Measurements from ENCODE around the gene PLXNA3.
"Not testable (repeated sequence)": the region's sequence is repeated elsewhere in the genome, so short reads cannot be mapped to it uniquely, and the experiment has no call there.

The PLXNA3 gene

DNA sequence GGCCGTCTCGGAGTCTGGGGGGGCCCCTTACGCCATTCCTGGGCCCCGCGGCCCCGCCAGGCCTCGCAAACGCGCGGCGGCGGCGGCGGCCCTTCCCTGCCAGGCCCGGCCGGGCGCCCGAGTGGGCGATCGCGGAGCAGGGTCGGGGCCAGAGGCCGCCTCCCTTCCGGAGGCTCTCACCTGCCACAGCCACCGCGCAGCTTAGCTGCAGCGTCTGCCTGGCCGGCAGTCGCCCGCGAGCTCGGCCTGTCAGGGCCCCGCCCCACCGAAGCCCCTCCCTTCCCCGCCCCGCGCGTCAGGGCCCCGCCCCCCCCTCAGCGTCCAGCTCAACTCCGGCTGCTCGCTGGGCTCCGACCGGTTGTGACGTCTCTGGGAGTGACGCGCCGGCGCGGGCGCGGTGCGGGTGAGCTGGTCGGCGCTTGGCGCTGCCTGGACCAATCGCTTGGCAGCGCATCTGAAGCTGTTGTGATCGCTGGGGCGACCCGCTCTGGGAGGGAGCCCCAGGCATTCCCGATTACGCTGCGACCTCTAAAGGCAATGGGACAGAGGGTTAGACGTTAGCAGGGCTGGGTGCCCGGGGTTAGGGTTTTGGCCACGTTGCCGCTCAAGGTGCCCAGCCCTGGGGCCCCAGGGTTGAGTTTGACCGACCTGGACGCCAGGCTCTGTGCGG, 32.5 kb downstream of the PLXNA3 start, which contains the start of gene SLC10A3:
TSS of gene SLC10A3 (minus strand) at position 216 of the 670 bp plus-strand sequence. CDS start 1,689 bp downstream, outside the sequence.
- Histone ChIP-seq H3K9me3 (no peaks in the 10 kb centered on the region), H3K27ac (peak within 1 kb of the TSS; percentile 96), H3K4me1 (ENCODE audit: control insufficient read depth in 1 of 2, insufficient read depth in 1 of 2, low read depth in 1 of 2, low read length in 1 of 2) (peaks cover 27 to 35% of the 10 kb centered on the region in 2 experiments), H3K4me3 (ENCODE audit: low read depth in 1 of 2, low read length in 1 of 2) (peak within 1 kb of the TSS; percentile 65 to 69), H3K36me3 (no peaks in the 10 kb centered on the region), H3K27me3 (no peaks in the 10 kb centered on the region)
- TF ChIP-seq, protein P1, sequence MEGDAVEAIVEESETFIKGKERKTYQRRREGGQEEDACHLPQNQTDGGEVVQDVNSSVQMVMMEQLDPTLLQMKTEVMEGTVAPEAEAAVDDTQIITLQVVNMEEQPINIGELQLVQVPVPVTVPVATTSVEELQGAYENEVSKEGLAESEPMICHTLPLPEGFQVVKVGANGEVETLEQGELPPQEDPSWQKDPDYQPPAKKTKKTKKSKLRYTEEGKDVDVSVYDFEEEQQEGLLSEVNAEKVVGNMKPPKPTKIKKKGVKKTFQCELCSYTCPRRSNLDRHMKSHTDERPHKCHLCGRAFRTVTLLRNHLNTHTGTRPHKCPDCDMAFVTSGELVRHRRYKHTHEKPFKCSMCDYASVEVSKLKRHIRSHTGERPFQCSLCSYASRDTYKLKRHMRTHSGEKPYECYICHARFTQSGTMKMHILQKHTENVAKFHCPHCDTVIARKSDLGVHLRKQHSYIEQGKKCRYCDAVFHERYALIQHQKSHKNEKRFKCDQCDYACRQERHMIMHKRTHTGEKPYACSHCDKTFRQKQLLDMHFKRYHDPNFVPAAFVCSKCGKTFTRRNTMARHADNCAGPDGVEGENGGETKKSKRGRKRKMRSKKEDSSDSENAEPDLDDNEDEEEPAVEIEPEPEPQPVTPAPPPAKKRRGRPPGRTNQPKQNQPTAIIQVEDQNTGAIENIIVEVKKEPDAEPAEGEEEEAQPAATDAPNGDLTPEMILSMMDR (IDR thresholded peaks at IDR 0.05), result no peak

DNA sequence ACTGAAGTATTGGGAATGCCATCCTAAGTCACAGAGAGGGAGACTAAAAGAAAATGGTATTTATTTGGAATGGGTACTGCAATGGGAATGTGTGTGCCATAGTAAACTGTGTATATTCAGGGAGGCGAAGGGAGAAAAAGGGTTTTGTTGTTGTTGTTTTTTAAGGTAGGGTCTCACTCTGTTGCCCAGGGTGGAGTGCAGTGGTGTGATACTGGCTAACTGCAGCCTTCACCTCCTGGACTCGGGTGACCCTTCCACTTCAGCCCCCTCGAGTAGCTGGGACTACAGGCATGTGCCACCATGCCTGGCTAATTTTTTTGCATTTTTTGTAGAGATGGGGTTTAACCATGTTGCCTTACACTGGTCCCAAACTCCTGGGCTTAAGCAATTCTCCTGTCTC, 36.6 kb downstream of the PLXNA3 start:
- TF ChIP-seq, protein P1 (IDR thresholded peaks at IDR 0.05), result no peak
- Histone ChIP-seq H3K27ac (no peak overlapping the region), H3K36me3 (no peaks in the 10 kb centered on the region), H3K4me1 (ENCODE audit: control insufficient read depth in 1 of 2, insufficient read depth in 1 of 2, low read depth in 1 of 2, low read length in 1 of 2) (peaks cover 20 to 22% of the 10 kb centered on the region in 2 experiments), H3K9me3 (no peaks in the 10 kb centered on the region), H3K27me3 (no peaks in the 10 kb centered on the region), H3K4me3 (ENCODE audit: low read depth in 1 of 2, low read length in 1 of 2) (no peak overlapping the region)

DNA sequence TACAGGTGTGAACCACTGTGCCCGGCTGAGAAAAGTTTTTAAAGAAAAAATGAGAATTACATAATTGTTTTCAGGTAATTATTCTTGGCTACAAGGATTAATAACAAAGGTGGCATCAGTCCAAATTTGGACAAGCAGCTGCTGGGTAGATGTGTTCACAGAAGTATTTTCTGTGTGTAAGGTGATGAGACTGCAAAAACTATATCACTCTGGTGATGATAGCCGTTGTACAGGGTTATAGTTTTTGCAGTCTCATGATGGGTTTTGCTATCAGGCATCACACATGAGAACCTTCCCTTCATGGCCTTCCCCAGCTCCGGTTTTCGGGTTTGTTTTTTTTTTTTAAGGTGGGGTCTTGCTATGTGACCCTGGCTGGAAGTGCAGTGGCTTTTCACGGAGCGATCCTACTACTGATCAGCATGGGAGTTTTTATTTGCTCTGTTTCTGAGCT, 37.4 kb downstream of the PLXNA3 start:
- Histone ChIP-seq H3K36me3 (no peaks in the 10 kb centered on the region), H3K4me1 (ENCODE audit: control insufficient read depth in 1 of 2, insufficient read depth in 1 of 2, low read depth in 1 of 2, low read length in 1 of 2) (peaks cover 16 to 19% of the 10 kb centered on the region in 2 experiments), H3K27me3 (no peaks in the 10 kb centered on the region), H3K27ac (no peak overlapping the region), H3K4me3 (ENCODE audit: low read depth in 1 of 2, low read length in 1 of 2) (no peak overlapping the region), H3K9me3 (no peaks in the 10 kb centered on the region)
- TF ChIP-seq, protein P1 (IDR thresholded peaks at IDR 0.05), result no peak

DNA sequence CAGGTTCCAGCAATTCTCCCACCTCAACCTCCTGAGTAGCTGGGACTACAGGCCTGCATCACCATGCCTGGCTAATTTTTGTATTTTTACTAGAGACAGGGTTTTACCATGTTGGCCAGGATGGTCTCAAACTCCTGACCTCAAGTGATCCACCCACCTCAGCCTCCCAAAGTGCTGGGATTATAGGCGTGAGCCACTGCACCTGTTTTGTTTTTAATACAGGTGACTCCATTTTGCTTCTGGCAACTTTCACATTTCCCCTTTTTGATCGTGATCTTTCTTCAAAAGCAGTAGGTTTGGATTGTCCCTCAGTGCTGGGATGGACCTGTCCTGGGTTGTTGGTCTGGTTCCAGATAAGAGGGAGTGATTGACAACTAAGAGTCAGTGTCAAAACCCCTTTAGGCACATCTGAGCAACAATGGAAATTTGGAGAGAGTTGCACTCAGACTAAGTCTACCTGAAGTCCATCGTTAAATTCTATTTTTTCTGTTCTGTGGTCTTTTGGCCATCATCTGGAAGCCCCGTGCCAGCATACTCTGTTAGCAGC, 38.6 kb downstream of the PLXNA3 start:
- not testable (repeated sequence) for H3K27me3 ChIP-seq; H3K9me3 ChIP-seq; H3K4me3 ChIP-seq (ENCODE audit: low read depth in 1 of 2, low read length in 1 of 2); H3K36me3 ChIP-seq
- peaks cover 10 to 14% of the 10 kb centered on the region in 2 experiments for H3K4me1 ChIP-seq (ENCODE audit: control insufficient read depth in 1 of 2, insufficient read depth in 1 of 2, low read depth in 1 of 2, low read length in 1 of 2)
- H3K27ac ChIP-seq, result peak overlapping the region; percentile 52

DNA sequence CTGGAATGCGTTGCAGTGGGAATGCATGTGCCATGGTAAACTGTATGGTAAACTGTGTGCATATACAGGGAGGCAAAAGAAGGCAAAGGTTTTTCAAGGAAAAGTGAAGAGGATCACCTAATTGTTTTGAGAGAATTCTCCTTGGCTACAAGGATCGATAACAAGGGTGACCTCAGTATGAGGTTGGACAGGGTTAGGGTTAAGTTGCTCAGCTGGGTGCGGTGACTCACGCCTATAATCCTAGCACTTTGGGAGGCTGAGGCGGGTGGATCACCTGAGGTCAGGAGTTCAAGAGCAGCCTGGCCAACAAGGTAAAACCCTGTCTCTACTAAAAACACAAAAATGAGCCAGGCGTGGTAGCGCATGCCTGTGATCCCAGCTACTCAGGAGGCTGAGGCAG, 43.3 kb downstream of the PLXNA3 start:
- peaks cover 15% of the 10 kb centered on the region for H3K36me3 ChIP-seq
- H3K4me1 ChIP-seq (ENCODE audit: control insufficient read depth in 1 of 2, insufficient read depth in 1 of 2, low read depth in 1 of 2, low read length in 1 of 2), result peaks cover 10 to 13% of the 10 kb centered on the region in 2 experiments
- H3K4me3 ChIP-seq (ENCODE audit: low read depth in 1 of 2, low read length in 1 of 2); H3K27ac ChIP-seq; H3K9me3 ChIP-seq; H3K27me3 ChIP-seq: not testable (repeated sequence)

DNA sequence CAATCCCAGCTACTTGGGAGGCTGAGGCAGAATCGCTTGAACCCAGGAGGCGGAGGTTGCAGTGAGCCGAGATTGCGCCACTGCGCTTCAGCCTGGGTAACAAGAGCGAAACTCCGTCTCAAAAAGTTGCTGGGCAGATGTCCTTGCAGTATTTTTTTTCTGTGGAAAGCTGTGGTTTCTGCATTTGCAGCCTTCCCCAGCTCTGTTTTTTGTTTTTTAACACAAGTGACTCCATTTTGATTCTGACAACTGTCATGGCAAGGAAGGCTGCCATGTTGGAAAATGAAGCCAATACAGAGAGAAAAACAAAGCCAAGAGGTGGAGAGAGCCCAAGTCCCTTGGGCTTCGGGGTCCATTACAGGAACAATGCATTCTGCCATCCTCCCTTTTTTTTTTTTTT, 44.0 kb downstream of the PLXNA3 start:
- H3K27me3 ChIP-seq, result no peaks in the 10 kb centered on the region
- TF ChIP-seq, protein P1 (IDR thresholded peaks at IDR 0.05), result no peak
- H3K4me3 ChIP-seq (ENCODE audit: low read depth in 1 of 2, low read length in 1 of 2), result no peak overlapping the region
- H3K9me3 ChIP-seq, result no peaks in the 10 kb centered on the region
- no peak overlapping the region for H3K27ac ChIP-seq
- peaks cover 22% of the 10 kb centered on the region for H3K36me3 ChIP-seq
- peaks cover 4 to 7% of the 10 kb centered on the region in 2 experiments for H3K4me1 ChIP-seq (ENCODE audit: control insufficient read depth in 1 of 2, insufficient read depth in 1 of 2, low read depth in 1 of 2, low read length in 1 of 2)

All from neutrophil (primary cell).